Astrocyte of the spinal cord (primary cell): ENCODE data around the gene SOX4.
"Not testable (repeated sequence)": the region's sequence is repeated elsewhere in the genome, so short reads cannot be mapped to it uniquely, and the experiment has no call there.

Source experiments
- DNase-seq: peaks from one replicate; pipeline ENCODE4 v3.0.0; 2011; ENCODE audit warnings: low read depth, low spot score
- H3K4me3 ChIP-seq: 2 replicates; pipeline ENCODE4 v1.5.1; 2011; ENCODE audit warnings: low read depth, mild to moderate bottlenecking, low read length, moderate library complexity
- CTCF ChIP-seq: IDR thresholded peaks from 2 replicates; pipeline ENCODE4 v1.5.1; 2012; ENCODE audit warnings: low read depth, mild to moderate bottlenecking, low read length, inconsistent platforms
- in situ Hi-C: cut with HindIII; loops from 2 replicates; pipeline ENCODE4 v1.10.0; 2017; ENCODE audit warnings: low sequenced_read_pairs

SOX4 gene

GRCh38 chr6:21593412-21593926 lies at the start of gene SOX4:
Gene SOX4 (plus strand): TSS chr6:21593751. CDS start chr6:21594535, 784 bp downstream.
- DNase-seq = peak; percentile 99
- in situ Hi-C loops = no loop called here

GRCh38 chr6:21552286-21552685 lies 41.3 kb upstream of the SOX4 start:
- H3K4me3 ChIP-seq, in situ Hi-C loops, DNase-seq: not testable (repeated sequence)

More at GRCh38 chr6:21593412-21593926, at the start of gene SOX4:
- no peak for TF ChIP-seq CTCF
- peak within 1 kb of the TSS; percentile 71 for H3K4me3 ChIP-seq

- no peak for TF ChIP-seq CTCF
- DNase-seq = no peak
- in situ Hi-C loops = no loop called here
- no peak overlapping the region for H3K4me3 ChIP-seq
Observed at GRCh38 chr6:21554286-21554685, 39.3 kb upstream of the SOX4 start.

- no peak for DNase-seq
- TF ChIP-seq CTCF = no peak
- H3K4me3 ChIP-seq = no peak overlapping the region
- in situ Hi-C loops = no loop called here
Observed at GRCh38 chr6:21555197-21555596, 38.4 kb upstream of the SOX4 start.

GRCh38 chr6:21556511-21556910 lies 37.0 kb upstream of the SOX4 start:
- TF ChIP-seq CTCF = no peak
- DNase-seq = no peak
- no peak overlapping the region for H3K4me3 ChIP-seq
- in situ Hi-C loops = no loop called here

- H3K4me3 ChIP-seq = no peak overlapping the region
- DNase-seq = no peak
- in situ Hi-C loops = no loop called here
- TF ChIP-seq CTCF = no peak
Observed at GRCh38 chr6:21556968-21557721, 36.4 kb upstream of the SOX4 start.

GRCh38 chr6:21559238-21559637 lies 34.3 kb upstream of the SOX4 start:
- no peak for DNase-seq
- TF ChIP-seq CTCF = no peak
- H3K4me3 ChIP-seq = no peak overlapping the region
- in situ Hi-C loops = no loop called here
